Measurements from ENCODE around the gene KANK2.

GRCh38 chr19:11221082-11221598, 23.8 kb upstream of the KANK2 start:
- TF ChIP-seq CTCF (IDR thresholded peaks at IDR 0.05) (no peak), POLR2A (IDR thresholded peaks at IDR 0.05) (no peak)

Measured in right lobe of liver (tissue), 4 donors.